ENCODE measurements around the gene ELOVL5.

Gene ELOVL5

DNA sequence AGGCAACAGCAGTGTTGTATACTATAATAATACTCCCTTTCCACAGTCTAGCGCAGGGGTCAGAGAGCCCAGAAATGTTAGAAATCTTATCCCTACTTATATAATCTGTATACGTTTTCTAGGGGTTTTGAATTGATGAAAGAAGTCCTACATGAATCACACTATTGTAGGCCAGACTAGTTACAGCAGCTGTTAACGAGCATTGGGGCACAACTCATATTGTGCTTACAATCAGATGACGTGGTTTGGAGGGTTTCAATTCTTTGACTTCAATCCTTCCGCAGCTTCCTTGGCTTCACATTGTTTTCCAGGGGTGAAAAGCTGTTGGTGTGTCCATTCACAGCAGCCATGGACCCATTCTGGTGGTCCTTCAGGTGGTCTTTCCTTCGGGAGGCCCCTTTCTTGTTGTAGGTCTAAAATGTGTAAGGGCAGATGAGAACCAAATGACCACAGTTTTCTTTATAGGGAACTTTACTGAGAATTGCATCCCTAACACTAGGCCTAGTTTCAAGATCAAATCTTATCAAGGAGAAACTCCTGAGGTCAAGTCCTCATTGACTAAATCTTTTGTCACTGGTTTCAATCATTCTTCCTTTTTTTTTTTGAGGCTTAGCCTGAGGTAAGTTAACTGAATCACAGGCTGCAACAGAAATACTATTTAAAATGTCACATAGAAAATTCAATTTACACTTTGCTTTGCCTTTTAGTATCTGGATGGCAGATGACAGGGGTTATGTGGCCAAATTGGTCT is 79.7 kb downstream of the ELOVL5 start:
- no peak for DNase-seq

DNA sequence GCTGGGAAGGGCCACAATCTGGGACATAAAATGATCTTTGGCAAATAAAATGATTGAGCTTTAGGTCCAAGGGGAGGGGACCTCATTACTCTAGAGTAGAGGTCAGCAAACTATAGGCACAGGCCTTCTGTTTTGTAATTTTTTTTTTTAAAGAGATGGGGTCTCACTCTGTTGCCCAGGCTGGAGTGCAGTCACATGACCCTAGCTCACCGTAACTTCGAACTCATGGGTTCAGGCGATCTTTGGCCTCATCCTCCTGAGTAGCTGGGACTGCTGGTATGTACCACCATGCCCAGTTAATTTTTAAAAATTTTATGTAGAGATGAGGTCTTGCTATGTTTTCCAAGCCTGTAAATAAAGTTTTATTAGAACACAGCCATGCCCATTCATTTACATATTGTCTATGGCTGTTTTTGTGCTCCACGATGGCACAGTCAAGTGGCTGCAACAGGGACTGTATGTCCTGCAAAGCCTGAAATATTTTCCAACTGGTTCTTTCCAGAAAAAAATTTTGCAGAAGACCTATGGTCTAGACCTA is 82.1 kb downstream of the ELOVL5 start:
- DNase-seq, result no peak

DNA sequence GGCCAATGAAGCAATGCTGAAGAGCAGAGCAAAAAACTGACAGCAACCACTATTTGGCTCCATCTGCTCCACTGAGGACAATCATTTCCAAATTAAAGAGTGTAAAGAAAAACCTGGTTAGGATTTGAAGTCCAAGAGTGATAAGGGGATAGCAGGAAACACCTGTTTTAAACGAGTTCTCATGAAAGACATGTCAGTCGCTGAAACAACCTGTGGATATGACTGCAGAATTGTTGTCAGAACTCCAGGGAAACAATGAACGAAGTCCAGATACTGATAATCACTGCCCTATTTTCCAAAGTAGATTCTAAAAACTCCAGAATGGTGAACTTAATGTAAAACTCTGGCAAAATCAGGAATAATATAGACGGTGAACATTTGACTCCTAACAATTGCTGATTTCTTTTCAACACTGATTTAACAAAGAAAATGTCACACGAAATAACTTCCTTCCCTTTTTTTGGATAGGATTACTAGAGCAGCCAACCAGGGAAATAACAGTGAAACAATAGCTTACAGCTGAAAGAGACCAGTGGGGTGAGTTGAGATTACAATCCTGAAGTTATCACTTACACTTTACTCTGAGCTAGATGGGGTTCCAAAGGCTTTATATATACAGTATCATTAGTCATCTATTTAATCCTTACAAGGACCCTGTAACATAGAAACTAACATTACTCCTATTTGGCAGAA is 83.7 kb downstream of the ELOVL5 start:
- DNase-seq, result no peak

- no peak for DNase-seq
Measured at GRCh38 chr6:53264337-53264736, 84.4 kb downstream of the ELOVL5 start.

GRCh38 chr6:53263917-53264316 is 84.8 kb downstream of the ELOVL5 start:
- DNase-seq, result peak; percentile 83

DNA sequence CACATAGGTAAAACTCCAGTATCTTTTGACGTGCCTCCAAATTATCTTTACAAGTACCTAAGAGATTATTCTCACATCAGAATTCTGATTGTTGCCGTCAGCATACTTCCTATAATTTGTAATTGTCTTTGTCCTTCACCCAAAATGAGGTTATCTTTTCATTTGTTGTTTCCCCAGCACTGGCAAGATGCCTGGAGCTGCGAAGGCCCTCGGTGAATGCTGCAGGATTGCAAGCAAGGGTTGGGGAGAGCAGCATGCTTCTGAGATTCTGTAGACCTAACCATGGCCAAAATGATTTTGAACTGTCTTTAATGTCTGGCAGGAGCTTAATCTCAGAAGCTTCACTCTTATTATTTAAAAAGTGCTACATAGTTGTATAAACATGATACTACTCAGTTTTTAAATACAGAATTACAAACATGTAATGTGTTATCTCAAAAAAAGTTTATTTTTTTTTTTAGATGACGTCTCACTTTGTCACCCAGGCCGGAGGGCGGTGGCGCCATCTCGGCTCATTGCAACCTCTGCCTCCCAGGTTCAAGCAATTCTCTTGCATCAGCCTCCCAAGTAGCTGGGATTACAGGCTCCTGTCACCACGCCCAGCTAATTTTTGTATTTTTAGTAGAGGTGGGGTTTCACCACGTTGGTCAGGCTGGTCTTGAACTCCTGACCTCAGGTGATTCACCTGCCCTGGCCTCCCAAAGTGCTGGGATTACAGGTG is 88.7 kb downstream of the ELOVL5 start:
- DNase-seq, result no peak

- DNase-seq, result no peak
Measured at GRCh38 chr6:53258774-53259155, 90.0 kb downstream of the ELOVL5 start.

GRCh38 chr6:53258076-53258773 is 90.5 kb downstream of the ELOVL5 start:
- no peak for DNase-seq

- no peak for DNase-seq
Measured at GRCh38 chr6:53257533-53257932, 91.2 kb downstream of the ELOVL5 start.

DNA sequence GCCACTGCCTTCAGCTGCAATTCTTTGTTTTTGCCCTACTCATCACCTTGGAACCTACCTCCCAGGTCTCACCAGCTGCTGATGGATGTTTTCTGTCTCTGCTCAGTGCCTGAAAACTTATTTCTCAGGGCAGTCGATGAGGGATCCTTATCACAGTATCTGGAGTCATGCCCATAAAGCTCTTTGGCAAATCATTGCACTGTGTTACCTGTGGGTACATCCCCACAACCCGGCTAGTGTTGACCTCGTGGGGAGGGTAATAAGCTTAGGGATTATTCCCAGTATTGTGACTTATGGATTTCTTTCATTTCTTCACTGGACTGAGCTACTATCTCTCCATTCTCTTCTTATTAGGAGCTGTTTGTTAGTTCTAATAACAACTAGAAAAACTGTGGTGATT is 91.7 kb downstream of the ELOVL5 start:
- DNase-seq, result no peak

DNA sequence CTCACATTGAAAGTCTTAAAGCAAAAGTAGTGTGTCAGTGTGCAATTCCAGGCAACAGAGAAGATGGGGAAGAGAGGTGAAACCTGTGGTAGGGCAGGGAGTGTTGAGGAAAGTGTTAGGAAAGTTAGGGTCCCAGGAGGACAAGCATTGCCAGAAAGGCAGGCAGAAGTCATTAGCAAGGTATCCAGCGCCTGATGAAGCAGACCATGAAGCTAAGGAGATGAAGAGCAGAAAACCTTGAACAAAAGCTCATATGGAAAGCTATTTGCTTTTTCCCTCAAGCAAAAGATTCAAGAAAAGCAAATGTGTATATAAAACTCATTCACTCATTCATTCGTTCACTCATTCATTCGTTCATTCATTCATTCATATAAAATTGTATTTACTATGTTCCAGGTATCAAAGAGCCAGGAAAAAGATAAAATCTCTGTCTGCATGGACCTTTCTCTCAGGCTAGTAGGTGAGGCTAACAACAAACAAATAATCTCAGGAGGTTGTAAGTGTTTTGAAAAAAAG is 96.5 kb downstream of the ELOVL5 start:
- DNase-seq, result no peak

GRCh38 chr6:53251033-53251672 is 97.6 kb downstream of the ELOVL5 start:
- no peak for DNase-seq

DNA sequence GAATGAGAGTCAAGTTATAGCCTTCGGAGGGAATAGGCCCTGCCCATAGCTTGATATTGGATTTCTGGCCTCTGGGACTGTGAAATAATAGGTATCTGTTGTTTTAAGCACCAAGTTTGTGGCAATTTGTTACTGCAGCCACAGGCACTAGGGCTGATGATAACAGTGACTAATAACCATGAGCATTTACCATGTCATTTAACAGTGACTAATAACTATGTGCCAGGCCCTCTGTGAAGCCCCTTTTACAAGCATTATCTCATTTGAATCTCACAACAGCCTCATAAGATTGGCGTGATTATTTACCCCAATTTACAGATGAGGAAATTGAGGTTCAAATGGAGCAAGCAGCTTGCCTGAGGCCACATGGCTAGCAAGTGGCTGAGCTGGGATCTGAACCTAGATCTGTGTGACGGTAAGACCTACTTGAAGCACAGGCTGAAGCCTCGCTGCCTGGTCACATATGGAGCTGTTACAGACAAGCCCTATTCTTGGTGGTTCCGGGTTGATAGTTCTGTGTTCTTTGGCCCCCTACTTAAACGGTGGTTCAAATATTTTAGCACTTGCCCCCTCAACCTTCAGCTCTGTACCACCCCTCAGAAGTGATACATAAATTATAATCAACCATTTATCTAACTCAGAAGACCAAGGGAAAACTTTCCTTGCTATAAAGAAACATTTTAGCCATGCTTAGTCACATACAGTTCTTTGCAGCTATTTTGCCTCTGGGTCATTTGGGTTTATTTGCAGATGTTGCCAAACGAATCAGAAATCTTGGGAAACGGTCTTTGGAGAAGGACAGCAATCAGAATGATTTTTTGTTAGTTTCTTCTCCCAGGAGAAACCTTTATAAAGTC is 98.3 kb downstream of the ELOVL5 start:
- DNase-seq, result peak; percentile 37

- DNase-seq, result no peak
Measured at GRCh38 chr6:53246924-53247323, 101.8 kb downstream of the ELOVL5 start.

DNA sequence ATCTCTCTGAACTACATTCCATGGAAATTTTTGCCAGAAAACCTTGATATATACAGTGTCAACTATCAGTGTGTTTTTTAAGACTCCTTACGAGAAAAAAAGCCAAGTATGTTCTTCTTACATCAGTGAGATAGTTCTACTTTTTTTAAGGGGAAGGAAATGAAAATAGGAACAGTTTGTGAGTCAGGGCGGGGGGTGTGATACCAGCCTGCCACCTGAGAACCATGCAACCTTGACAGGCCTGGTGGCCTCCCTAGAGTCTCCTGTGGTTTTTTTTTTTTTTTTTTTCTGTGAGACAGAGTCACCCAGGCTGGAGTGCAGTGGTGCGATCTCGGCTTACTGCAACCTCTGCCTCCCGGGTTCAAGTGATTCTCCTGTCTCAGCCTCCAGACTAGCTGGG is 103.8 kb downstream of the ELOVL5 start:
- peak; percentile 7 for DNase-seq

DNA sequence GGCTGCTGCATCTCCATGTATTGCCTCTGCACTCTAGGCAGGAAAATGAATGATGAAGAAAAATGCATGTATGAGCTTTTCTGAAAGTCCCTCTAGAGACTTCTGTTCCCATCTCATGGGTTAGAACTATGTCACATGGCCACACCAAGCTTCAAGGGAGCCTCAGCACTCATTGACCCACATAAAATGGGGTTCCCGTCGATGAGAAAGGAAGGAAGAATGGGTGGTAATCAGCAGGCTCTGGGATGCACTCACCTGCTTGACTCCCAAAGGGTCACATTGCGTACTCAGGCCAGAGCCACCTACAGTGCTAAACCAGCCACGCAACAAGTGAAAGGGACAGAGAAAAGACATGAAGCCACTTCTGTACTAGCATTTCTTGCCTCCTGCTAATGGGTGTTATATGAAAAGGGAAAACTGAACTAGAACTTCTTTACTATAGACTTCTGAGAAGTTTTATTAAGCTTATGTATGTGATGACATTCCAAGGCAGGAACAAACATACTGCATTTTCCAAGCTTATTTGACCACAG is 104.3 kb downstream of the ELOVL5 start:
- DNase-seq, result no peak

GRCh38 chr6:53241938-53242337 is 106.8 kb downstream of the ELOVL5 start:
- no peak for DNase-seq

- DNase-seq, result no peak
Measured at GRCh38 chr6:53240761-53241160, 108.0 kb downstream of the ELOVL5 start.

GRCh38 chr6:53240139-53240538 is 108.6 kb downstream of the ELOVL5 start:
- DNase-seq, result no peak

DNA sequence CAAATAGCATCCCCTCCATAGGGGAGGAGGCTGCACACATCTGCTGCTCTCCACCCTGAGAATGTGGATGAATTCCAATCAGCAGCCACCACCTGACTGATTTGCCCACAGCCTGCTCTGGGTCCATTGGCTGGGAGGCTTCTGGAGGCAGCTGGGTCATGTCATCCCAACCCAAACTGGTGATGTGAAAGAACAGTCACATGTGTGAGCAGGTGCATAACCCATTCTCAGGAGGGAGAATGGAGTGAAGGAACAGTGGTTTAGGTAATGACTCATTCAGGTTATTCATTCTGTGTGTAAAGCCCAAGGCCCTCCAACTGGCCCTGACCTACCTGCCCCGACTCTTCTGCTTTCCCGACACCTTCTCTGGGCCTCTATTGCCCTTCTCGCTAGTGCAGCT is 109.2 kb downstream of the ELOVL5 start:
- no peak for DNase-seq

- no peak for DNase-seq
Measured at GRCh38 chr6:53238311-53238710, 110.4 kb downstream of the ELOVL5 start.

Measured in fibroblast of skin of scalp (primary cell).